Neural crest cell (in vitro differentiated cells): Measurements from ENCODE around the gene OBP2B. TPM values are rescaled to one million over a fixed set of nuclear protein-coding genes. Genes with fewer than 3 reads are reported as not detected.
A peak's percentile ranks its signal among the peaks of the same experiment; 100 is the strongest.

Experiments
- DNase-seq: peaks from one replicate; pipeline ENCODE4 v3.0.0; 2021; ENCODE audit warnings: low read depth, mixed read lengths, low spot score
- H3K27ac Mint-ChIP-seq: one replicate; pipeline ENCODE4 v1.8.0; 2021; ENCODE audit warnings: mild to moderate bottlenecking, mixed read lengths; ENCODE audit not compliant: unreplicated experiment
- H3K27me3 Mint-ChIP-seq: 2 replicates; pipeline ENCODE4 v1.8.0; 2021; ENCODE audit warnings: low read depth, mild to moderate bottlenecking, mixed read lengths
- H3K36me3 Mint-ChIP-seq: 2 replicates; pipeline ENCODE4 v1.8.0; 2021; ENCODE audit warnings: low read depth, mild to moderate bottlenecking, mixed read lengths
- H3K4me1 Mint-ChIP-seq: 2 replicates; pipeline ENCODE4 v1.8.0; 2021; ENCODE audit warnings: mixed read lengths
- H3K4me3 Mint-ChIP-seq: one replicate; pipeline ENCODE4 v1.8.0; 2021; ENCODE audit warnings: mild to moderate bottlenecking, mixed read lengths
- H3K9me3 Mint-ChIP-seq: 2 replicates; pipeline ENCODE4 v1.8.0; 2021; ENCODE audit warnings: mixed read lengths
- CTCF ChIP-seq: fragments of 200-600 bp; sonication (generic); conservative IDR thresholded peaks from 2 replicates; pipeline ENCODE4 v1.5.0; 2021; ENCODE audit warnings: antibody characterized with exemption, mild to moderate bottlenecking
- total RNA-seq: library from RNA; stranded (reverse); gene quantifications from 2 replicates; pipeline ENCODE4 v1.2.1, GENCODE V29; 2021

The OBP2B gene
- total RNA-seq, 1 donor from 2014 or later: not detected

- peaks cover 14% of the 10 kb centered on the region for H3K4me1 Mint-ChIP-seq
- H3K27me3 Mint-ChIP-seq: peaks cover 2% of the 10 kb centered on the region
- DNase-seq: no peak
- H3K9me3 Mint-ChIP-seq: no peaks in the 10 kb centered on the region
- no peak for TF ChIP-seq CTCF
- no peak overlapping the region for H3K27ac Mint-ChIP-seq
- no peaks in the 10 kb centered on the region for H3K36me3 Mint-ChIP-seq
- H3K4me3 Mint-ChIP-seq: peak overlapping the region; percentile 79
Measured at GRCh38 chr9:133161547-133161950, 47.5 kb downstream of the OBP2B start.

GRCh38 chr9:133160742-133161546 lies 48.1 kb downstream of the OBP2B start:
- H3K9me3 Mint-ChIP-seq: no peaks in the 10 kb centered on the region
- no peaks in the 10 kb centered on the region for H3K36me3 Mint-ChIP-seq
- no peak overlapping the region for H3K27ac Mint-ChIP-seq
- peak; percentile 40 for DNase-seq
- peaks cover 2% of the 10 kb centered on the region for H3K27me3 Mint-ChIP-seq
- peak; percentile 74 for TF ChIP-seq CTCF
- peaks cover 14% of the 10 kb centered on the region for H3K4me1 Mint-ChIP-seq
- peak overlapping the region; percentile 74 for H3K4me3 Mint-ChIP-seq

- no peak for TF ChIP-seq CTCF
- no peak overlapping the region for H3K27ac Mint-ChIP-seq
- no peaks in the 10 kb centered on the region for H3K9me3 Mint-ChIP-seq
- DNase-seq: no peak
- no peaks in the 10 kb centered on the region for H3K36me3 Mint-ChIP-seq
- H3K4me1 Mint-ChIP-seq: peaks cover 8% of the 10 kb centered on the region
- no peaks in the 10 kb centered on the region for H3K27me3 Mint-ChIP-seq
- no peak overlapping the region for H3K4me3 Mint-ChIP-seq
Measured at GRCh38 chr9:133158695-133159094, 50.4 kb downstream of the OBP2B start.

Other genes with a start within 250 kb of the OBP2B start
- gene GFI1B, start 230.6 kb downstream of the OBP2B start, total RNA-seq: not detected in 2 replicates
- 105 and 108 TPM in 2 replicates for gene GTF3C5, start 178.3 kb downstream of the OBP2B start, total RNA-seq
- gene CEL, start 147.3 kb downstream of the OBP2B start, total RNA-seq: 3.5 and 3.6 TPM in 2 replicates
- 72.4 and 73.8 TPM in 2 replicates for gene RALGDS, start 88.0 kb downstream of the OBP2B start, total RNA-seq
- gene GBGT1, start 45.3 kb downstream of the OBP2B start, total RNA-seq: 12.9 and 13.8 TPM in 2 replicates
- 0.11 and 0.40 TPM in 2 replicates for gene ABO, start 66.0 kb upstream of the OBP2B start, total RNA-seq
- 22.4 and 23.9 TPM in 2 replicates for gene SURF6, start 126.9 kb upstream of the OBP2B start, total RNA-seq
- 69.7 and 70.6 TPM in 2 replicates for gene MED22, start 138.9 kb upstream of the OBP2B start, total RNA-seq
- 2,746 and 2,748 TPM in 2 replicates for gene RPL7A, start 139.0 kb upstream of the OBP2B start, total RNA-seq
- 32.0 and 32.1 TPM in 2 replicates for gene SURF1, start 147.2 kb upstream of the OBP2B start, total RNA-seq
- 31.8 and 34.3 TPM in 2 replicates for gene SURF2, start 147.3 kb upstream of the OBP2B start, total RNA-seq
- 121 and 136 TPM in 2 replicates for gene SURF4, start 166.8 kb upstream of the OBP2B start, total RNA-seq
- 2.8 and 2.9 TPM in 2 replicates for gene STKLD1, start 167.1 kb upstream of the OBP2B start, total RNA-seq
- gene REXO4, start 208.8 kb upstream of the OBP2B start, total RNA-seq: 34.0 and 35.4 TPM in 2 replicates
- gene ADAMTS13, start 213.1 kb upstream of the OBP2B start, total RNA-seq: 5.8 and 6.0 TPM in 2 replicates